Heart left ventricle (tissue), 16 donors: Measurements from ENCODE around the gene LGI2. TPM values are rescaled to one million over a fixed set of nuclear protein-coding genes. Genes with fewer than 3 reads are reported as not detected.
A peak's percentile ranks its signal among the peaks of the same experiment; 100 is the strongest.

Experiments used
- ATAC-seq, 4 donors: fragments of 200-7000 bp; cut with Tn5 transposase; one replicate each; pipeline ENCODE4 v1.9.1; 2020 to 2022; ENCODE audit warnings: moderate library complexity in 4 of 4, mild to moderate bottlenecking in 3 of 4, moderate number of reproducible peaks in 1 of 4
- DNase-seq, 5 donors: peaks; one replicate each; pipeline ENCODE4 v3.0.0-alpha.2; 2020
- H3K27ac ChIP-seq, 12 donors: fragments of 200-600 bp; sonication (generic) in 4 of 12; one replicate each; pipeline versions ENCODE4 v1.5.0 to v1.8.0; 2016 to 2022; ENCODE audit warnings: mild to moderate bottlenecking in 2 of 12
- H3K27me3 ChIP-seq, 9 donors: fragments of 200-600 bp; sonication (generic) in 2 of 9; one replicate each; pipeline versions ENCODE4 v1.5.1 to v1.8.0; 2016 to 2022; ENCODE audit warnings: mild to moderate bottlenecking in 3 of 9
- H3K36me3 ChIP-seq, 9 donors: fragments of 200-600 bp; sonication (generic) in 2 of 9; one replicate each; pipeline versions ENCODE4 v1.5.0 to v1.8.0; 2018 to 2022; ENCODE audit warnings: mild to moderate bottlenecking in 2 of 9
- H3K4me1 ChIP-seq, 12 donors: fragments of 200-600 bp; sonication (generic) in 4 of 12; one replicate each; pipeline versions ENCODE4 v1.5.0 to v1.8.0; 2016 to 2022; ENCODE audit warnings: mild to moderate bottlenecking in 3 of 12
- H3K4me3 ChIP-seq, 12 donors: fragments of 200-600 bp; sonication (generic) in 4 of 12; one replicate each; pipeline versions ENCODE4 v1.5.0 to v1.8.0; 2017 to 2022; ENCODE audit warnings: mild to moderate bottlenecking in 9 of 12, moderate library complexity in 4 of 12
- H3K9me3 ChIP-seq, 12 donors: fragments of 200-600 bp; sonication (generic) in 4 of 12; one replicate each; pipeline versions ENCODE4 v1.5.0 to v1.8.0; 2016 to 2022; ENCODE audit warnings: mild to moderate bottlenecking in 1 of 12
- CTCF ChIP-seq, 12 donors: fragments of 200-600 bp; sonication (generic) in 4 of 12; IDR thresholded peaks; one replicate each; pipeline versions ENCODE4 v1.5.0 to v1.8.0; 2018 to 2022; ENCODE audit warnings: antibody characterized with exemption in 12 of 12, mild to moderate bottlenecking in 5 of 12
- POLR2A ChIP-seq, 2 donors: fragments of 450-650 bp; IDR thresholded peaks; one replicate each; pipeline ENCODE4 v1.6.1; 2017; ENCODE audit warnings: antibody characterized with exemption in 2 of 2, mild to moderate bottlenecking in 2 of 2, moderate library complexity in 2 of 2
- WGBS, 4 donors: extraction: QIAGEN DNeasy Blood & Tissue Kit in 2 of 4; methylation state at CpG; one replicate each; pipeline versions ENCODE4 v1.1.5 to v1.1.7; 2013 to 2018; 5-methylcytosine and 5-hydroxymethylcytosine counted together
- intact Hi-C, 10 donors: fragments of 100-400 bp; cut with DNase I; formaldehyde crosslinking; loops; one replicate each; pipeline versions ENCODE4 v1.11.1 to v1.14.2; 2022
- polyA plus RNA-seq, 2 donors: library from polyadenylated mRNA; stranded (reverse); fragments of 200-250 nt; gene quantifications; one replicate each; pipeline ENCODE4 v1.2.3, GENCODE V29; 2013
- total RNA-seq, 9 donors: library from RNA; depleted of rRNA in 2 of 9; stranded (reverse); fragments of >200 nt in 2 of 9; fragmentation: NEBNext Ultra II Directional in 3 of 9; extraction: Animal tissue kit (Norgen Biotek cat#: 25700) in 3 of 9; gene quantifications; one replicate each; pipeline versions ENCODE4 v1.1.0 to v1.2.4, GENCODE V29; 2016 to 2023
- donor health status: ischemic (EF 13 %, LVEDD 7.1; RV severe dilation, severe dysfunction).
- donor health status: healthy with polysubstance abuse.
- donor health status: DM: no; HTN: yes; CAD: no.
- donor health status: DM: no; HTN: no; CAD: no.
- donor health status: ischemic (EF 25% LVEDD 6.9; RV normal size, moderate dysfunction).
- donor health status: ischemic (EF 25% LVEDD 5.7; RV mildly dilated, moderate dysfunction).
- donor health status: healthy.
- donor health status: DM: yes; HTN: yes; CAD: no.
- donor health status: ischemic (EF 35%, LVEDD 5.7; RV mildly dilated, moderate dysfunction).
- donor health status: nonischemic (EF 11% LVEDD 7.7; RV severe dilation, severe dysfunction).
- donor health status: DM: yes; HTN: yes; CAD: no.
- donor health status: PGD.
- donor health status: ischemic (EF 29% LVEDD 5.4; RV normal size, mild dysfunction).
- donor health status: nonischemic (EF 23%, LVEDD 6.1; RV moderate dilation, normal function).

The LGI2 gene
- total and polyA plus RNA-seq, 11 donors = 0.50 to 10.6 (median 2.4) TPM

- no peak for DNase-seq
- TF ChIP-seq POLR2A (IDR thresholded peaks at IDR 0.05) (no peak), CTCF (IDR thresholded peaks at IDR 0.05) (no peak)
- 92 to 96% (median 94%) methylated on average over 5 of the region's 5 CpGs for whole genome bisulfite sequencing, 4 donors
- no peak overlapping the region for H3K4me3 ChIP-seq
- intact Hi-C loops = loop anchor here in 1 of 10 donors (10.0 kb wide), 1 partner anchor 66 kb away; no protein-coding TSS in a partner anchor
- no peaks in the 10 kb centered on the region for H3K36me3 ChIP-seq
- H3K27ac ChIP-seq = no peak overlapping the region
- peaks cover 0 to 5% (median 0%) of the 10 kb centered on the region in 12 donors for H3K9me3 ChIP-seq
- H3K27me3 ChIP-seq = no peaks in the 10 kb centered on the region
- ATAC-seq = no peak
- H3K4me1 ChIP-seq = no peaks in the 10 kb centered on the region
Measured at GRCh38 chr4:25050370-25051078, 19.8 kb upstream of the LGI2 start.

- H3K27me3 ChIP-seq = no peaks in the 10 kb centered on the region
- 43 to 84% (median 59%) methylated on average over 4 to 5 of the region's 5 CpGs for WGBS, 4 donors
- ATAC-seq (peak in 1 of 4 donors; percentile 58), DNase-seq (no peak)
- TF ChIP-seq POLR2A (IDR thresholded peaks at IDR 0.05) = no peak
- no peak for TF ChIP-seq CTCF (IDR thresholded peaks at IDR 0.05)
- intact Hi-C loops = loop anchor here in 3 of 10 donors (5.0 kb wide), 3 partner anchors 56 to 131 kb away; partner anchors contain the start of gene CCDC149 (in 1 of the 3)
- H3K36me3 ChIP-seq = no peaks in the 10 kb centered on the region
- no peak overlapping the region for H3K27ac ChIP-seq
- H3K4me3 ChIP-seq = no peak overlapping the region
- no peaks in the 10 kb centered on the region for H3K9me3 ChIP-seq
- no peaks in the 10 kb centered on the region for H3K4me1 ChIP-seq
Measured at GRCh38 chr4:25043548-25043947, 12.8 kb upstream of the LGI2 start.

- intact Hi-C loops = loop anchor here in 3 of 10 donors (5.0 to 10.0 kb wide), 4 partner anchors 44 to 119 kb away; partner anchors contain the start of gene CCDC149 (in 1 of the 3)
- ATAC-seq (no peak), DNase-seq (no peak)
- TF ChIP-seq CTCF (IDR thresholded peaks at IDR 0.05) (no peak), POLR2A (IDR thresholded peaks at IDR 0.05) (no peak)
- H3K27ac ChIP-seq = no peak overlapping the region
- H3K4me3 ChIP-seq = no peak overlapping the region
- H3K36me3 ChIP-seq = no peaks in the 10 kb centered on the region
- H3K27me3 ChIP-seq = peaks cover 0 to 33% (median 0%) of the 10 kb centered on the region in 9 donors
- H3K4me1 ChIP-seq = peaks cover 0 to 16% (median 4%) of the 10 kb centered on the region in 12 donors
- H3K9me3 ChIP-seq = no peaks in the 10 kb centered on the region
- 81 to 89% (median 88%) methylated on average over 4 of the region's 4 CpGs for WGBS, 4 donors
Measured at GRCh38 chr4:25033526-25033925, 2.8 kb upstream of the LGI2 start.

- Histone ChIP-seq H3K9me3 (no peaks in the 10 kb centered on the region), H3K4me3 (no peak overlapping the region), H3K27ac (no peak overlapping the region), H3K36me3 (no peaks in the 10 kb centered on the region), H3K27me3 (peaks cover 0 to 39% (median 0%) of the 10 kb centered on the region in 9 donors), H3K4me1 (peaks cover 0 to 16% (median 4%) of the 10 kb centered on the region in 12 donors)
- 81 to 94% (median 90%) methylated on average over 2 of the region's 2 CpGs for WGBS, 4 donors
- ATAC-seq (peak in 1 of 4 donors; percentile 18), DNase-seq (no peak)
- intact Hi-C loops = loop anchor here in 3 of 10 donors (5.0 to 10.0 kb wide), 4 partner anchors 45 to 117 kb away; partner anchors contain the start of gene CCDC149 (in 1 of the 3)
- peak in 1 of 12 donors; percentile 12 for TF ChIP-seq CTCF (IDR thresholded peaks at IDR 0.05)
- TF ChIP-seq POLR2A (IDR thresholded peaks at IDR 0.05) = no peak
Measured at GRCh38 chr4:25032126-25032525, 1.4 kb upstream of the LGI2 start.
